Trophoblast cell (in vitro differentiated cells and primary cell): ENCODE data around the gene CPA5.

Experiments
- DNase-seq, 2 donors: peaks; one replicate each; pipeline ENCODE4 v3.0.0-alpha.2; 2016
- H2AFZ ChIP-seq: 2 replicates; pipeline ENCODE4 v1.6.1; 2013; ENCODE audit warnings: low read length, moderate library complexity, mild to moderate bottlenecking; ENCODE audit not compliant: insufficient read depth, poor library complexity
- H2AK5ac ChIP-seq: 2 replicates; pipeline ENCODE4 v1.6.1; 2013; ENCODE audit warnings: mild to moderate bottlenecking, low read length
- H2BK120ac ChIP-seq: 2 replicates; pipeline ENCODE4 v1.6.1; 2013; ENCODE audit warnings: low read length, mild to moderate bottlenecking, moderate library complexity; ENCODE audit not compliant: insufficient read depth, poor library complexity
- H2BK12ac ChIP-seq: 2 replicates; pipeline ENCODE4 v1.6.1; 2013; ENCODE audit warnings: mild to moderate bottlenecking, low read length, moderate library complexity
- H2BK5ac ChIP-seq: 2 replicates; pipeline ENCODE4 v1.6.1; 2013; ENCODE audit warnings: low read length, low read depth, moderate library complexity, mild to moderate bottlenecking; ENCODE audit not compliant: poor library complexity
- H3K14ac ChIP-seq: 2 replicates; pipeline ENCODE4 v1.6.1; 2013; ENCODE audit warnings: mild to moderate bottlenecking, low read length
- H3K18ac ChIP-seq: 2 replicates; pipeline ENCODE4 v1.6.1; 2013; ENCODE audit warnings: mild to moderate bottlenecking, low read length
- H3K23ac ChIP-seq: 2 replicates; pipeline ENCODE4 v1.6.1; 2013; ENCODE audit warnings: low read length
- H3K27ac ChIP-seq: 2 replicates; pipeline ENCODE4 v1.5.1; 2013; ENCODE audit warnings: low read depth, mild to moderate bottlenecking, inconsistent platforms, low read length, moderate library complexity
- H3K27me3 ChIP-seq: 2 replicates; pipeline ENCODE4 v1.6.1; 2013; ENCODE audit warnings: inconsistent platforms, mild to moderate bottlenecking, low read length, moderate library complexity; ENCODE audit not compliant: insufficient read depth
- H3K36me3 ChIP-seq, 2 experiments: 1 replicate in 1 of 2; 2 replicates in 1 of 2; pipeline ENCODE4 v1.6.1; 2013; ENCODE audit warnings: low read length in 2 of 2, mild to moderate bottlenecking in 2 of 2, moderate library complexity in 1 of 2; ENCODE audit not compliant: insufficient read depth in 2 of 2, control insufficient read depth in 1 of 2
- H3K4ac ChIP-seq: 2 replicates; pipeline ENCODE4 v1.6.1; 2013; ENCODE audit warnings: low read depth, mild to moderate bottlenecking, low read length, moderate library complexity
- H3K4me1 ChIP-seq, 2 experiments: 1 replicate in 1 of 2; 2 replicates in 1 of 2; pipeline ENCODE4 v1.6.1; 2013; ENCODE audit warnings: low read length in 2 of 2, mild to moderate bottlenecking in 2 of 2, moderate library complexity in 1 of 2; ENCODE audit not compliant: insufficient read depth in 2 of 2, control insufficient read depth in 1 of 2
- H3K4me2 ChIP-seq: 2 replicates; pipeline ENCODE4 v1.6.1; 2013; ENCODE audit warnings: inconsistent platforms, mild to moderate bottlenecking, low read length, moderate library complexity
- H3K4me3 ChIP-seq: 2 replicates; pipeline ENCODE4 v1.5.1; 2013; ENCODE audit warnings: mild to moderate bottlenecking, low read depth, low read length, inconsistent platforms
- H3K79me1 ChIP-seq: one replicate; pipeline ENCODE4 v1.6.1; 2013; ENCODE audit warnings: low read length
- H3K79me2 ChIP-seq: 2 replicates; pipeline ENCODE4 v1.6.1; 2013; ENCODE audit warnings: low read length, mild to moderate bottlenecking; ENCODE audit not compliant: control insufficient read depth, insufficient read depth, poor library complexity
- H3K9ac ChIP-seq: 2 replicates; pipeline ENCODE4 v1.6.1; 2013; ENCODE audit warnings: mild to moderate bottlenecking, low read length
- H3K9me3 ChIP-seq: 2 replicates; pipeline ENCODE4 v1.6.1; 2013; ENCODE audit warnings: low read depth, mild to moderate bottlenecking, control low read depth, inconsistent platforms, low read length; ENCODE audit not compliant: insufficient read depth
- H4K12ac ChIP-seq: 2 replicates; pipeline ENCODE4 v1.6.1; 2013; ENCODE audit warnings: low read depth, mild to moderate bottlenecking, low read length, moderate library complexity
- H4K8ac ChIP-seq: 2 replicates; pipeline ENCODE4 v1.6.1; 2013; ENCODE audit warnings: low read depth, mild to moderate bottlenecking, low read length, moderate library complexity
- H4K91ac ChIP-seq: one replicate; pipeline ENCODE4 v1.6.1; 2013; ENCODE audit warnings: low read depth, mild to moderate bottlenecking, low read length, moderate library complexity
- WGBS: extraction: QIAGEN DNeasy Blood & Tissue Kit; methylation state at CpG from one replicate; pipeline ENCODE4 v1.1.7; 2013; ENCODE audit warnings: missing lambda C conversion rate; ENCODE audit not compliant: insufficient read length, insufficient coverage; ENCODE audit errors: extremely low coverage; 5-methylcytosine and 5-hydroxymethylcytosine counted together

CPA5 gene

GRCh38 chr7:130379019-130379418 is 34.4 kb downstream of the CPA5 start:
- H3K4me3 ChIP-seq: no peak overlapping the region
- WGBS: no CpG with 5 or more reads among the region's 7 CpGs

GRCh38 chr7:130379532-130379920 is 34.9 kb downstream of the CPA5 start:
- Histone ChIP-seq H3K9me3 (peaks cover 16% of the 10 kb centered on the region), H3K4me1 (peaks cover 10 to 19% of the 10 kb centered on the region in 2 experiments), H2BK5ac (peak overlapping the region; percentile 18), H4K91ac (peak overlapping the region; percentile 79), H3K4me3 (no peak overlapping the region), H4K8ac (peak overlapping the region; percentile 23), H2BK120ac (peak overlapping the region; percentile 9), H2BK12ac (peak overlapping the region; percentile 85), H3K36me3 (no peaks in the 10 kb centered on the region), H3K79me2 (peaks cover under 1% of the 10 kb centered on the region), H3K9ac (no peak overlapping the region), H4K12ac (no peak overlapping the region), H2AK5ac (peak overlapping the region; percentile 52), H3K14ac (peak overlapping the region; percentile 68), H3K23ac (no peak overlapping the region), H2AFZ (no peak overlapping the region), H3K4ac (no peak overlapping the region), H3K27me3 (no peaks in the 10 kb centered on the region), H3K18ac (peak overlapping the region; percentile 21), H3K4me2 (no peak overlapping the region), H3K79me1 (peaks cover 21% of the 10 kb centered on the region), H3K27ac (no peak overlapping the region)
- no peak for DNase-seq
- no CpG with 5 or more reads among the region's 10 CpGs for WGBS

More at GRCh38 chr7:130379019-130379418, 34.4 kb downstream of the CPA5 start:
- peak overlapping the region; percentile 40 for H2BK120ac ChIP-seq
- peaks cover 6% of the 10 kb centered on the region for H3K79me2 ChIP-seq
- peak overlapping the region; percentile 79 for H4K91ac ChIP-seq
- no peak overlapping the region for H4K12ac ChIP-seq
- no peak overlapping the region for H3K4ac ChIP-seq
- no peak overlapping the region for H3K27ac ChIP-seq
- peaks cover 16% of the 10 kb centered on the region for H3K9me3 ChIP-seq
- peak overlapping the region; percentile 74 for H2AK5ac ChIP-seq
- no peak overlapping the region for H3K18ac ChIP-seq
- no peak overlapping the region for H2BK5ac ChIP-seq
- no peaks in the 10 kb centered on the region for H3K27me3 ChIP-seq
- no peak for DNase-seq
- H4K8ac ChIP-seq: peak overlapping the region; percentile 8
- peak overlapping the region; percentile 18 for H3K14ac ChIP-seq
- peaks cover 26% of the 10 kb centered on the region for H3K79me1 ChIP-seq
- no peaks in the 10 kb centered on the region for H3K36me3 ChIP-seq
- peak overlapping the region; percentile 85 for H2BK12ac ChIP-seq
- H3K23ac ChIP-seq: no peak overlapping the region
- H3K9ac ChIP-seq: no peak overlapping the region
- peaks cover 15 to 24% of the 10 kb centered on the region in 2 experiments for H3K4me1 ChIP-seq
- no peak overlapping the region for H3K4me2 ChIP-seq
- no peak overlapping the region for H2AFZ ChIP-seq

- H3K14ac ChIP-seq: peak within 1 kb of the TSS; percentile 68
- H3K23ac ChIP-seq: no peak within 1 kb of the TSS
- H4K8ac ChIP-seq: peak within 1 kb of the TSS; percentile 23
- H2BK120ac ChIP-seq: peak within 1 kb of the TSS; percentile 9
- H2BK12ac ChIP-seq: peak within 1 kb of the TSS; percentile 85
- H3K36me3 ChIP-seq: no peaks in the 10 kb centered on the region
- no peak within 1 kb of the TSS for H3K9ac ChIP-seq
- no peak within 1 kb of the TSS for H4K12ac ChIP-seq
- DNase-seq: no peak
- peak within 1 kb of the TSS; percentile 79 for H4K91ac ChIP-seq
- H2BK5ac ChIP-seq: peak within 1 kb of the TSS; percentile 18
- H3K79me2 ChIP-seq: no peaks in the 10 kb centered on the region
- no CpG with 5 or more reads among the region's 20 CpGs for WGBS
- H3K9me3 ChIP-seq: peaks cover 16% of the 10 kb centered on the region
- peak within 1 kb of the TSS; percentile 8 for H2AFZ ChIP-seq
- no peak within 1 kb of the TSS for H3K4me3 ChIP-seq
- peaks cover 9 to 18% of the 10 kb centered on the region in 2 experiments for H3K4me1 ChIP-seq
- H3K27ac ChIP-seq: no peak within 1 kb of the TSS
- H3K18ac ChIP-seq: peak within 1 kb of the TSS; percentile 21
- H3K4me2 ChIP-seq: no peak within 1 kb of the TSS
- H2AK5ac ChIP-seq: peak within 1 kb of the TSS; percentile 74
- H3K4ac ChIP-seq: no peak within 1 kb of the TSS
- H3K79me1 ChIP-seq: peaks cover 14% of the 10 kb centered on the region
- H3K27me3 ChIP-seq: no peaks in the 10 kb centered on the region
Observed at GRCh38 chr7:130379921-130380860, 35.6 kb downstream of the CPA5 start, which contains the start of gene CPA1. TSS of gene CPA1 (plus strand) at chr7:130380494. CDS start at chr7:130380521, 27 bp downstream.

GRCh38 chr7:130380861-130381455 is 36.3 kb downstream of the CPA5 start:
- Histone ChIP-seq H3K23ac (no peak overlapping the region), H3K4me3 (no peak overlapping the region), H2BK5ac (no peak overlapping the region), H2AK5ac (peak overlapping the region; percentile 56), H3K4me2 (no peak overlapping the region), H4K12ac (no peak overlapping the region), H4K91ac (peak overlapping the region; percentile 23), H2BK12ac (peak overlapping the region; percentile 73), H3K36me3 (no peaks in the 10 kb centered on the region), H2BK120ac (no peak overlapping the region), H3K9ac (no peak overlapping the region), H3K9me3 (peaks cover 14% of the 10 kb centered on the region), H4K8ac (no peak overlapping the region), H3K27ac (no peak overlapping the region), H3K27me3 (no peaks in the 10 kb centered on the region), H3K14ac (peak overlapping the region; percentile 37), H3K4me1 (peaks cover 9 to 18% of the 10 kb centered on the region in 2 experiments), H3K79me2 (no peaks in the 10 kb centered on the region), H3K18ac (peak overlapping the region; percentile 19), H3K4ac (no peak overlapping the region), H3K79me1 (peaks cover 14% of the 10 kb centered on the region), H2AFZ (peak overlapping the region; percentile 8)
- no peak for DNase-seq
- no CpG with 5 or more reads among the region's 7 CpGs for WGBS
